ENCODE results near the gene ADAM12. TPM values are rescaled to one million over a fixed set of nuclear protein-coding genes. Genes with fewer than 3 reads are reported as not detected.

ADAM12 gene
- total RNA-seq, 1 experiment from 2014 or later: not detected

DNA sequence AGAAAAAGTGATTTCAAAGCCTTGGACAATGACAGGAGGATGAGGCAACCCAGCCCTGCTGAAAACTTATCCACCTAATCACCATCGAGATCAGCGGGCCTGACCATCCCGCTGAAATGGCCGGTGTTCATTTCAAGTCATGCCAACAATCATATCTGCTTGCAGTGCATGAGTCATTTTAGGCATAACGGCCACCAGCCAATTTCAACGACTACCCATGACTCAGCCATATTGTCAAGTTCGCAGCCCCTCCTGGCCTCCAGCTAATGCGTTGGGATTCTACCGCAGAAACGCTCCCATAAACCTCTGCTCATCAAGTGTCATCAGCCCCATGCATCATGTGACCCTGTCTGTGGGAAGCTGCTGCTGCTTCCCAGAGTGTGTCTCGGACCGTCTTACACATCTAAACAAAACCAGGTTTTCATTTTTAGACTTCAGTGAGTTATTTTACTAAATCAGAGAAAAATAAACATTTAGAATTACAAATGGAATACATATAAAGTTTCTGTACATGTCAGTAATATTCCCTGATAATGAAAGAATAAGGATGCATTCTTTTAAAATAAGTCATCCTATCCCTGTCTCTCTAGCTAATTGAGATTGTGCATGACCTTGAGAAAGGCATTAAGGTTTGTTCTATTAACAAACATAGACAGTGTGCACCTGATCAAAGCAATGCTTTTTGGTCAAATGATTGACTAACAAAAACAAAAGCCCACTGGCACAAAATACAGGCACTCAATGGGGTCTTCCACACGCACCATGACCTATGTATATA, 188.9 kb downstream of the ADAM12 start (continued):
- TF ChIP-seq JUND (IDR thresholded peaks at IDR 0.05) (peak; percentile 60), FOSL1 (IDR thresholded peaks at IDR 0.05; ENCODE audit: low read depth) (peak; percentile 56), CEBPB (IDR thresholded peaks at IDR 0.05; ENCODE audit: low read depth) (peak; percentile 33; the same call in 1 of the 2 replicates), EGR1 (IDR thresholded peaks at IDR 0.05; ENCODE audit: low read depth) (no peak)

DNA sequence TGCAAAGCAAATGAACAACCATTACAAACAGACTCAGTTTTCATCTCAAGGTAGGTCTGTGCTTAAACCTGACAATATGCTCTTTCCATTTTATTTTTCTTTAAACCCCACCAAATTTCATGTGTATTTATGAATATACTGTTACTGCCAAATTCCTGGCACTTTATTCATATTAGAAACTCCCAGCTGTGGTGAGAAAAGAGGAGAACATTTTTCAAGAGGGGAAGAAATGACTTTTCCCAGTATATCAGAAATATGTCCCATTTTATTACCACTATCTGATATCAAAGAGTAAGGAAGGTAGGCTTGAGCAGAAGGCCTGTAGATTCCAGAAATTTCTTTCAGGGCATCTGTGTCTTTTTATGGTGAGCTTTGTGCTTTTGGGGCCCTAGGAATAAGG, 189.6 kb downstream of the ADAM12 start:
- peaks cover 0 to 11% of the 10 kb centered on the region in 2 experiments; a peak in 2 of 4 replicates for H3K4me1 ChIP-seq (ENCODE audit: control insufficient read depth in 1 of 2, insufficient read depth in 2 of 2, low read length in 2 of 2)
- ChIA-PET POLR2A (no interaction called here), RAD21 (ENCODE audit: low non-redundant PET in 1 of 2, low total read pairs in 2 of 2, uncharacterized antibody in 2 of 2, unreplicated experiment in 2 of 2) (no interaction called here), CTCF (no interaction called here)
- TF ChIP-seq RAD21 (IDR thresholded peaks at IDR 0.05; ENCODE audit: low read depth) (no peak), SIN3A (IDR thresholded peaks at IDR 0.05; ENCODE audit: low read depth) (0 out of 2 replicates have a peak, but pooled peaks have one; percentile 0), EZH2 (IDR thresholded peaks at IDR 0.05) (no peak), POLR2AphosphoS5 (IDR thresholded peaks at IDR 0.05; ENCODE audit: low read depth, low read length) (no peak), SRF (IDR thresholded peaks at IDR 0.05; ENCODE audit: low read depth) (no peak), ZFX (IDR thresholded peaks at IDR 0.05) (no peak)
- peak overlapping the region; percentile 39 for H3K4me2 ChIP-seq (ENCODE audit: low read length)
- H3K4me3 ChIP-seq (replicated peaks in 1 of 2; ENCODE audit: low read depth in 1 of 2, low read length in 2 of 2): no peak overlapping the region
- H3K27ac ChIP-seq (ENCODE audit: low read depth, low read length): no peak overlapping the region
- DNase-seq (ENCODE audit: low read depth, low spot score): no peak
- no peaks in the 10 kb centered on the region for H4K20me1 ChIP-seq (ENCODE audit: insufficient read depth)
- no TSS peak for BruUV-seq (replicated peaks)
- H3K27me3 ChIP-seq (ENCODE audit: insufficient read depth, low read length): no peaks in the 10 kb centered on the region
- intact Hi-C loops (cut with micrococcal nuclease): no loop called here
- no peak for ATAC-seq
- H3K9me2 ChIP-seq (ENCODE audit: insufficient read depth): no peaks in the 10 kb centered on the region; the same call in 1 of the 2 replicates
- H3K36me3 ChIP-seq (ENCODE audit: control insufficient read depth in 1 of 2, insufficient read depth in 2 of 2, low read length in 2 of 2): no peaks in the 10 kb centered on the region
- H3K79me2 ChIP-seq (ENCODE audit: insufficient read depth, low read length): no peaks in the 10 kb centered on the region
- no peak overlapping the region for H3K9ac ChIP-seq (ENCODE audit: low read length)
- H3K9me3 ChIP-seq (ENCODE audit: control insufficient read depth in 1 of 2, insufficient read depth in 1 of 2, low read depth in 1 of 2, low read length in 2 of 2): no peaks in the 10 kb centered on the region
- peak overlapping the region; percentile 49 for H2AFZ ChIP-seq (ENCODE audit: low read depth, low read length, poor library complexity, severe bottlenecking)
